Fibroblast of the aortic adventitia (primary cell): ENCODE measurements around the gene CD38. TPM values are rescaled to one million over a fixed set of nuclear protein-coding genes. Genes with fewer than 3 reads are reported as not detected.

ENCODE experiments used
- DNase-seq: peaks from one replicate; pipeline ENCODE4 v3.0.0-alpha.2; 2010; ENCODE audit warnings: low read depth
- H3K4me3 ChIP-seq: 2 replicates; pipeline ENCODE4 v1.5.1; 2011; ENCODE audit warnings: low read depth, mild to moderate bottlenecking, control low read depth, low read length, moderate library complexity
- total RNA-seq: library from RNA; depleted of rRNA; stranded (reverse); fragments of >200 nt; gene quantifications from 2 replicates; pipeline ENCODE4 v1.2.3, GENCODE V29; 2012; ENCODE audit warnings: low replicate concordance
- TF ChIP-seq, protein P1 (sequence below): IDR thresholded peaks from 2 replicates; pipeline ENCODE4 v1.5.1; 2011; ENCODE audit warnings: mild to moderate bottlenecking, low read length, control low read depth, inconsistent platforms; ENCODE audit not compliant: insufficient read depth

The CD38 gene
- total RNA-seq, 1 donor = not detected

DNA sequence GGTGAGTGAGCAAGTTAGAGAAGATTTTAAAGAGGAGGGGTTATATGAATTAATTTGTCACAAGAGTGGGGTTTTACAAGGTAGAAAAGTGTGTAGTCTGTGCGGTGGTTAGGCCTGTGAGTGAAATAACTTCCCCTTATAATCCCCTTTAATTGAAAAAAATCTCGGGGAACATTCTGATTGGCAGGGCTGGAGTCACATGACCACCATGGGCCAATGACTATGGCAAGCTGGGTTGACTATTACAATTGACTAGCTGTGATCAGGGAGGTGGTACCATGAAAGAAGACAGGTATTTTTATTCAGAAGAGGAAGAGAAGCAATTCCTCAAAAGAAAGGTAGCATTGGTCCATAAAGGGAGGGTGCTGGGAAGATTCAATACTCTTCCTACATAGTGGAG, 27.0 kb upstream of the CD38 start:
- H3K4me3 ChIP-seq = no peak overlapping the region
- no peak for DNase-seq
- TF ChIP-seq, protein P1, sequence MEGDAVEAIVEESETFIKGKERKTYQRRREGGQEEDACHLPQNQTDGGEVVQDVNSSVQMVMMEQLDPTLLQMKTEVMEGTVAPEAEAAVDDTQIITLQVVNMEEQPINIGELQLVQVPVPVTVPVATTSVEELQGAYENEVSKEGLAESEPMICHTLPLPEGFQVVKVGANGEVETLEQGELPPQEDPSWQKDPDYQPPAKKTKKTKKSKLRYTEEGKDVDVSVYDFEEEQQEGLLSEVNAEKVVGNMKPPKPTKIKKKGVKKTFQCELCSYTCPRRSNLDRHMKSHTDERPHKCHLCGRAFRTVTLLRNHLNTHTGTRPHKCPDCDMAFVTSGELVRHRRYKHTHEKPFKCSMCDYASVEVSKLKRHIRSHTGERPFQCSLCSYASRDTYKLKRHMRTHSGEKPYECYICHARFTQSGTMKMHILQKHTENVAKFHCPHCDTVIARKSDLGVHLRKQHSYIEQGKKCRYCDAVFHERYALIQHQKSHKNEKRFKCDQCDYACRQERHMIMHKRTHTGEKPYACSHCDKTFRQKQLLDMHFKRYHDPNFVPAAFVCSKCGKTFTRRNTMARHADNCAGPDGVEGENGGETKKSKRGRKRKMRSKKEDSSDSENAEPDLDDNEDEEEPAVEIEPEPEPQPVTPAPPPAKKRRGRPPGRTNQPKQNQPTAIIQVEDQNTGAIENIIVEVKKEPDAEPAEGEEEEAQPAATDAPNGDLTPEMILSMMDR = no peak

DNA sequence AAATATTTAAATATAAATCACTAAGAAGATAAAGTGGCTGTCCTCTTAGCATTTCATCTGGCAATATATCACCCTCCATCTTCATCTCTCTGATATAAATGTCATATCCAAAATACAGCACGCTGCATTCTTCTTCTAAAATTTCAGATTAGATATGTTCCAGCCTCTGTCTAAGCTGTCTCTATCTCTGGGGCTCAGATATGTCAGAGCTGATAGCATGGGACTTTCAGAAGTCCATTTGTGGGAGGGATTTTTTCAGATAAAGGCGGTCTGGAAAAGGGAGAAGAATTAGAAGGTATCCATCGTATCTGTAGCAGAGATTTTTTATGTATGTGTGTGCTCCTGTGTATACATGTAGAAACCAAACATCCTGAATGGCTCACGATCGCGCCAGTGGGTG, 25.0 kb upstream of the CD38 start:
- DNase-seq = no peak
- no peak overlapping the region for H3K4me3 ChIP-seq
- TF ChIP-seq, protein P1 = no peak

GRCh38 chr4:15753786-15754185, 24.3 kb upstream of the CD38 start:
- H3K4me3 ChIP-seq = no peak overlapping the region
- TF ChIP-seq, protein P1 = no peak
- DNase-seq = peak; percentile 33

- TF ChIP-seq, protein P1 = no peak
- H3K4me3 ChIP-seq = no peak overlapping the region
- DNase-seq = peak; percentile 67
Measured at GRCh38 chr4:15754323-15754722, 23.8 kb upstream of the CD38 start.

GRCh38 chr4:15755321-15756155, 22.6 kb upstream of the CD38 start:
- peak; percentile 53 for DNase-seq

DNA sequence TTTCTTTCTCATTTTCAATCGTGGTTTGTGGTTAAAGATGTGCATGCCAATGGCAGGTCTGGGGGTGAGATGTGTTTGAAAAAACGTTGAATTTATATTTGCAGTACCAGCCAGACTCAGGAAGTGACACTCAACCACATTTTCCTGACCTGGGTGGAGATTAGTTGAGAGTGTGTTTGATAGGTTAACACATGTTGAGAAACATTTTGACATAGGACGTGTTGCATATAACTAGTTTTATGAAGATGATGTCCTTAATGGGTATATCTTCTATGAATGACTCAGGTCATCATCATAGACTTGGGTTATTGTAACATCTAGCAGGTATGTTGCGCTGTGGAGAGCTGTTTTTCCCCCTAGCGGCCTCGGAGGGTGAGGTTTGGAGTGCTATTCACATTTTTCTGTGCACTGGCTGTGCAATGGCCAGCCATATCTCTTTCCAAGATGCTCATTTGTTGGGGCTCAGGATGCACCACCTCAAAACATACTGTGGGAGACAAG, 21.7 kb upstream of the CD38 start:
- TF ChIP-seq, protein P1 = no peak
- DNase-seq = no peak

More at GRCh38 chr4:15755321-15756155, 22.6 kb upstream of the CD38 start:
- H3K4me3 ChIP-seq = no peak overlapping the region
- TF ChIP-seq, protein P1 = no peak

More for the DNA sequence above, 21.7 kb upstream of the CD38 start:
- no peak overlapping the region for H3K4me3 ChIP-seq
